ENCODE results near the gene DPH1.
"Not testable (repeated sequence)": the region's sequence is repeated elsewhere in the genome, so short reads cannot be mapped to it uniquely, and the experiment has no call there.

The DPH1 gene

DNA sequence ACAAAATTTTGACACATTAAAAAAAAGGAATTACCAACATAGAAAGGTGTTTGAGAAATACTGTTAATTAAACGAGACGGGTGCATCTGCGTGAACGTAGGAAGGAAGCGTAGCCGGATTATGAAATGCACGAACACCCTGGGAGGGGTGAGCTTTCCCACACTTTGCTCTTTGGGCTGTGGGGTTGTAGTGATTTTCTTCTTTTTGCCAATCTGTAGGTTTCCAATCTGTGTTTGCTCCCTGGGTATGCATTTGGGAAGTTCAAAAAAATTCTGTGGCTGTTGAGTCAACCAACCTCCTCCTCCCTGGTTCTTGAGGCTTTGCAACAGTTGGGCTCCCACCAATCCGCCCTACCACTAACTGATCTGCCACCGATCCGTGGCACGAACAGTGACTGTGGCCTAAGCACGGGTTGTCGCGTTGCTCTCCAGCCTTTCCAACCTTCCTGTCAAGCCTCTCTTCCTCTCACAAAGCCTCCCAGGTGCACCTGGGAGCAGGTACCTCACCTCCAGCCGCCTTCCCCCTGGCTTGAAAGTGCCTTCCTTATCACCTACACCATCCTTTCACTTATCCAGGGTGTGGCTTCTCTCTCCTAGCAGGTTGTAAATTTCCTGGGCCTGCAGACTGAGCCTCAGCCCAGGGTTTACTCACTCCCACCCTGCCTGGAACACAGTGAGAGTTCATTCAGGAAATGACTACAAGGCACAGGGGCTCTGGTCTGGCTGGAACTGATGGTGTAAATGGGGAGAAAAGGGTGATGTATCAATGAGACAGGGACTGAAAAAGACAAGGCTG lies 21.4 kb upstream of the DPH1 start:
- no peak for DNase-seq (ENCODE audit: low spot score)

DNA sequence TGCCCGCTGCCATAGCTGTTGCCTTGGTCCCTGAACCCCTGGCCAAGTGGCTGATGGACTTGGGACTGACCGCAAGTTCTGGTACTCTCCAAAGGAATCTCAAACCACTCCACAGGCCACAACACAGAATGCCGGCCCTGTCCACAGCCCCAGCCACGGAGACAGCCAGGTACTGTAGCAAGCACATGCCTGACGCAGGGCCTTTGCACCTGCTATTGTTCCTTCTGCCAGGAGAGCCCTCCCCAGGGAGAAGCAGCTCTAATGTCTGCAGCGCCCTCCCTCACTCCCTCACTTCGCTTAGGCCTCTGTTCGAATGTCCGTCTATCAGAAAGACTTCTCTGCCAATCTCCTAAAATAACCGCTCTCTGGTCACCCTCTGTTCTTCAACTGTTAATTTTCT lies 20.2 kb upstream of the DPH1 start:
- no peak for DNase-seq (ENCODE audit: low spot score)

DNA sequence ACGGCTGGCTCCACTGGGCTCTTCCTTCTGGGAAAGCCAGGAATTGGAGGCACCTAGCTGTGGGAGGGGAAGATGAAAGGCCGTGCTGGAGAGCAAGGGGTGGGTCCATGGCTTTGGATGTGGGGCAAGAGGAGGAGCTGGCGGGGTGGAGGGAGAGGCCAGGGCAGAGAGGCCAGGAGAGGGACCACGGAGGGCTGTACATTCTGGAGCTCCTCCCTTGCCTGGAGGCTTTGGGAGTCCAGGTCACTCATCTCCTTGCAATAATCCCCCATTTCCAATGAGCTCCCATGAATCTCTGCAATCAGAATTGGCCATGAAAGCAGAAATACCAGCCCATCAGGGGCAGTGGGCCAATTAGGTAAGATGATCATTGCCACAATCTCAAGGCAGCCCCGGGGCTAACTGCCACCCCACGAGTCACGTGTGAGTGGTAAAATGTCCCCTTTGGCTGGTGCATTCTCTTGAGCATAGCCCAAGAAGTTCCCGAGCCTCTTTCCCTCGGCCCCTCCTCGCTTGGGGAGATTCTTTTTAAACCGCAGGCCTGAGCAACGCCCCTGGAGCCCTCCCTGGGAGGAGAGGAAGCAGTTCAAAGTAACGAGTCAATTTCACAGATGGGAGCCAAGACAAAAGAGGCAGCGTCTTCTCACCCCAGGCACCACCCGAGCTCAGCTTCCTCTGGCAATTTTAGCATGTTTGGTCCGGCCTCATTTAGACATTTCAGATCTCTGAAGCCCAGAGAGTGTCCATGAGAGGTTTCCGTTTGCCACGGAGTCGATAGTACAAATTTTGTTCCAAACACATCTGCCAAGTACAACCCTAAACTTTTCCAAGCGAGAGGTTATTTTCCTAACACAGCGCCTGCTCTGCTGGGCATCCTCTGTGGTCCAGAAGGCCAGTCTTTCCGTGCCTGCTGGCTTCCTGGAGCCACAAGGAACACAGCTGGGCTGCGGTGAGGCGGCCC lies 18.3 kb upstream of the DPH1 start:
- DNase-seq (ENCODE audit: low spot score) = no peak

DNA sequence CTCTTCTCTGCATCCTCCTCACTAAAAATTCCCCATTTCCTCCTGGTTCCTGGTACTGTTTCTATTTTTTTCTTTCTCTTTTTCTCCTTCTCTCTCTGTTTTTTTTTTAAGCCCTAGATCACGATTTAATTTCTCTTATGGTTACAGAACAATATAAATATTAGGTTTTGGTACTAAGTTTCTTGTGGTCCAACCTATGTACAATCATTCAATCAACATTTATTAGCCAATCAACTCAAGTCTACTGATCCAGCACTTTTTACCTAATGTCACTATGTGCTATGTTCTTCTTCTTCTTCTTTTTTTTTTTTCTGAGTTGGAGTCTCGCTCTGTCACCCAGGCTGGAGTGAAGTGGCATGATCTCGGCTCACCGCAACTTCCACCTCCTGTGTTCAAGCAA lies 17.5 kb upstream of the DPH1 start:
- no peak for DNase-seq (ENCODE audit: low spot score)

DNA sequence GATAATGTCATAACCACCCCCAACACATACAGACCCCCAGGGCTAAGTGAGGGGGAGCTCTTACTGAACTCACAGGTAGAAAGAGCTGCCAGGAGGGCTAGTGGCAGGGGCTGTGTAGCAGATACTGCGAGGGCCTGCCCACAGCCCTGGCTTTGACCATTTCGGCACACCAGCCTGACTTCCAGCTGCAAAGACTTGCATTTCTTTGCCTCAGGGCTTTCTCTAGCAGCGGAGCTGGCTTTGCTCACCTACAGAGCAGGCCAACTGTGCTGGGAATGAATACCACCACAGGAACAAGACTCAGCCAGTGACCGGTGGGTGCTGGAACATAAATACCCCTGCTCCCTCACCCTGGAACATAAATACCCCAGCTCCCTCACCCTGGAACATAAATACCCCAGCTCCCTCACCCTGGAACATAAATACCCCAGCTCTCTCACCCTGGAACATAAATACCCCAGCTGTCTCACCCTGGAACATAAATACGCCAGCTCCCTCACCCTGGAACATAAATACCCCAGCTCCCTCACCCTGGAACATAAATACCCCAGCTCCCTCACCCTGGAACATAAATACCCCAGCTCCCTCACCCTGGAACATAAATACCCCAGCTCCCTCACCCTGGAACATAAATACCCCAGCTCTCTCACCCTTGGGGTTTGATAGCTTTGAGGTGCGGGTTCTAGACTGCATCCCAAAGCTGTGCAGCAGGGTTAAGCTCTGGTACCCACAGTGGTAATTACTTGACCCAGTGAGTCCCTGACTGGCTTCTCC lies 16.5 kb upstream of the DPH1 start:
- DNase-seq (ENCODE audit: low spot score) = not testable (repeated sequence)

DNA sequence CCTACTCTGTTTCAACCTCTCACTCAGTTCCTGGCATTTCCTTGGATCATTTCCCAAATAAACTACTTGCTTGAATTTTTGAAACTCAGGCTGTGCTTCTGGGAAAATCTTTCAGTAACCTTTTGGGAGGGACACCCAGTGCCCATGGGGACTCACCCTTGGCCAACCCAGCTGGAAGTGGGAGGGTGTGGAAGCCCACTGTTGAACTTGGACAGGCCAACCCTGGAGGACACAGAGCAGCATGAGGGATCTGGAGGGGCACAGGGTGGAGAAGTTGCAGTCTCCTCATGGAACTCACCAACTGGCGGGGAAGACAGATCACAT lies 16.0 kb upstream of the DPH1 start:
- DNase-seq (ENCODE audit: low spot score) = no peak

DNA sequence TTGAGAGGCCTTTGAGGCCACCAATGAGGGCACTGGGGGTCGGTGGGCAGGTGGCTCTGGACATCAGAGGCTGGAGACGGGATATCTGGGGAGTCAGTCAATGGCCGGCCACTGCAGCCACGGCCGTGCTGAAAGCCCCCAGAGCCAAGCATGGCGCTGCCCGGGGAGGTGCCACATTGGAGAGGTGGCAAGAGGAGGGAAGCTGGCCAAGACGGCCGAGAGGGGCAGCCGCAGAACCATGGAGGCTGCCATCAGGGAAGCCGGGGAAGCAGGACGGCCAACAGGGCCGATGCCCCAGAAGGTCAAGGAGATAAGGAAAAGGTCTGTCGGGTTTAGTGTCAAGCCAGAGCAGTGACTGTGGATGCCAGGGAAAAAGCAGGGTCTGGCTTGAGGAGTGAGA lies 14.6 kb upstream of the DPH1 start:
- no peak for DNase-seq (ENCODE audit: low spot score)

DNA sequence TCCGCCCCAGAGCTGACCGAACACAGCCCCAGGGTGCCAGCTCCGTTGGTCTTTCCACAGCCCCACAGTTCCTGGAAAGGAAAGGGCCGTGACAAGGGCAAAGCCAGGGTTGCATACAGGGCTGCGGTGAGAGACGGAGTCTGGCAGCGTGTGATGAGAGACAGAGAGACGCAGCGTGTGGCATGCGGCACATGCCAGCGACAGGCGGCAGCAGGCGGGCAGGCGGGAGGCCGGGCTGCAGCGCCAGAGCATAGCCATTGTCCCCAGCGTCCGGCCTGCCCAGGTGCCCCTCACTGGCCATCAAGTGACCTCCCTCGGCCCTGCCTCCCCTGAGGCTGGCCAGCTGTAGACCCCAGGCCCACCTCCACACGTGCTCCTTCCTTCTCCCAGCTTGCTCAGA lies 13.5 kb upstream of the DPH1 start:
- no peak for DNase-seq (ENCODE audit: low spot score)

DNA sequence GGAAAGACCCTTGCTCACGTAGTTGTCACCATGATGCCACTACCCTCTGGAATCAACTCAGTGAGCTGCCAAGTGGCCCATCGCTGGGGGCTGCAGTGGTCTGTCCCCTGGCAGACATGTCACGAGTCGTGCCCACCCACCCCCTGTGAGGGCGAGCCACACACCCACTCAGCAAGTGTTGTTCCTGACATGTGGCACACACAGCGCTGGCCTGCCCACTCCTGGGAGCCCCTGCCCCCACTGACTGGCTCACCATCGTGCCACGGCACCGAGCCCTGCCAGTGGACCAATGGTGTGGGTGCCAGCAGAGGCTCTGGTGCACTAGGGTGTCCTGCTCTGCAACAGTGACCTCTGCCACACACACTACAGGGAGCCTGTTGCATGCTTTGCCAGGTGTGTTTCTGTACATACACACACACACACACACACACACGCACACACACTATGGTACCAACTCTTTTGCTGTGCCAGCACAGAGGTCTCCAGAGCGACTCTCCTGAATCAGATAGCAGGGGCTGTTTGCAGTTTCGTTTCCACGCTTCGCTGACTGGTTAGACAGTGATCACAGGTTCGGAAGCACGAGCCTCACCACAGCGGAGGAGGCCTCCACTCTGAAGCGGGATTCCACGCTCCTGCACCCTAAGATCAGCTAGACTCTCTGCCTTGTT lies 12.5 kb upstream of the DPH1 start:
- DNase-seq (ENCODE audit: low spot score) = no peak

DNA sequence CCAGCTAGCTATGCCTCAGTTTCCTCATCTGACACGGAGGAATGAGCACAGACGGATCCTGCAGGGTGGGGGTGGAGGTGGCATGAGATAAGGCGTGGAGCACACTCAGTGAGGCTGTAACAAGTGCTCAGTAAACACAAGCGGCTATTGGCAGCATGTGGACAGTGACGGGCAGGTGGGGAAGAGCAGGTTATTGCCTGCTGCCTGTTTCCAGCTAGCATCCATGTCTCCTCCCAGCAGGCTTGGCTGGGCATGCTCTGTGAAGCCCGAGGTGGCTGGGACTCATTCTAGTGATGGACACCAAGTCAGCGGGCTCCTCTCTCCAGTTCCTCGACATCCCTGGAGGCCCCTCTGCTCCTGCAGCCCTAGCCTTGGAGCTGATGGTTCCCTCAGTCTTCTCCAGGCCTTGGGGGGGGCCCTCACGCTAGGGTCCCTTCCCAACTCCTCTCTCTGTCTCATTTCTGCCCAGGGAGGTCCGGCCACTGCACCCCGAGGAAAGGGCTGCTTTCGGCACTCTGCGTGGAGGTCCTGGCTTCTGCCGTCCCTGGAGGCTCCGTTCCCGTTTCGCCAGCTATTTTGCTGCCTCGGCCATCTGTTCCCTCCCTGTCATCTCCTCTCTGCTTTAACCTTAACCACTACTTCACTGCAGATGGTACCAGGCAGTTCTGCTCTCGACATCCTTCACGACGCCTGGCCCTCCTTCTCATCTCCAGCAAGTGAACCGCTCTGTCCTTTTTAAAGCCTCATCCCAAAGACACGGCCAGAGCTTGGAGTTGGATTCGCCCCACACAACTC lies 11.0 kb upstream of the DPH1 start:
- DNase-seq (ENCODE audit: low spot score) = no peak

DNA sequence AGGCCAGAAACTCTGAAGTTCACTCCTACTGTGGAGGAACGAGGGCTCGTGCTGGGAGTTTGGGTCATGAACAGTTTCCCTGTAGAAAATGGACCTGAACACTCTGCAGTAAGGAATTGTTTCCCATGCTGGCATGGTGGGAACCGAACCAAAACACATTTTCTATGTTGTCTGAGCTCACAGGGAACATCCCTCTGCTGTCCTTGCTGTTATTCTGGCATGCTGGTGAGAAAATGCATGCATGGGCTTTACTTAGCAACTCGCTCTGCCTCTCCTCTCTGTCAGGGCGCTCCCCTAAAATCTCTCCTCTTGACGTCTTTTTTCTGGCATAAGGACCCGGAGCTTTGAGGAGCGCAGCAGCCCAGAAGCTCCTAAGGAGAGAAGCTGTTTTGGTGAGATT lies 10.2 kb upstream of the DPH1 start:
- DNase-seq (ENCODE audit: low spot score) = no peak

DNA sequence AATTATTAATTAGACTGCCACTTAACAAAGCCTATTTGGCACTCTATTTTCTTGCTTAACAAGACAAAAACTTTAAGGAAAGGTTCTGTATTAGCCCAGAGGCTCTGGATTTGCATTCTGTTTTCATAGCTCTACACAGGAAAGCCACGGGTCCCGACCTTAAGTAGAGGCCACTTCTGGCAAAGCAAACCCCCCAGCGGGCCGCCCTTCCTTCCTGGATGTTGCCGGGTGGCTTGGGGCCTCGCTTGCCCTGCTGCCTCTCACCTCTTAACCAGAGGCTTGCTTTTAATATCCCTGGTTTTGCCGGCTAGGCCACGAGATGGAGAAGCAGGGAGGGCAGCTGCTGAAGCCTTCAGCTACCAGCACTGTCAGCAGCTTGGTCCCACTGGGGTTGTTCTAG lies 9.2 kb upstream of the DPH1 start:
- DNase-seq (ENCODE audit: low spot score) = no peak

DNA sequence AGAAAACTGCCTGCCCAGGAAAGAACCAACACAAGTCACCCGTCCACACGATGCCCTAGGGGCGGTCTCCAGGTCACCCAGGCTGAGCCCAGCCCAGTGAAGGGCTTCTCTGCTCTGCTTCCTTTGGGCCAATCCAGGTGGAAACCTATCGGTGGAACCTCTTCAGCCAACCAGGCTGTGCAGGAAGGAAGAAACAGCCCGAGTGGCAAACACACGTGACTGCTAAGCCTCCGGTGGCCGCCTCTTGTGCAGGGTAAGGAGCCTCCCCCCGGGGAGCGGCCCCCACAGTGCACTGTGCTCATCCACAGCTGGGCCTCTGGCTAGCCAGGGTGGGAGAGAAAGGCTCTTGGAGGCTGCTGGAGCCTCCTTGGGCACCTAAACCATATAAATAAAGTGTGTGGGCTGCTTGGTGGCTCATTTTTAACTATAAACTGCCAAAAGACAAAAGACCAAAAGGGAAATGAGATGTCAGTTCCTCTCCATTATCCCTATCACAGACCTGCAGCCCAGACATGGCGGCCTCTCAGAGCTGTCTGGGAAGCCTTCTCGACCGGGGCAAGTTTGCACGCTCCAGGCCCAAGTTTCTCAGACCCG lies 7.2 kb upstream of the DPH1 start:
- DNase-seq (ENCODE audit: low spot score) = no peak

DNA sequence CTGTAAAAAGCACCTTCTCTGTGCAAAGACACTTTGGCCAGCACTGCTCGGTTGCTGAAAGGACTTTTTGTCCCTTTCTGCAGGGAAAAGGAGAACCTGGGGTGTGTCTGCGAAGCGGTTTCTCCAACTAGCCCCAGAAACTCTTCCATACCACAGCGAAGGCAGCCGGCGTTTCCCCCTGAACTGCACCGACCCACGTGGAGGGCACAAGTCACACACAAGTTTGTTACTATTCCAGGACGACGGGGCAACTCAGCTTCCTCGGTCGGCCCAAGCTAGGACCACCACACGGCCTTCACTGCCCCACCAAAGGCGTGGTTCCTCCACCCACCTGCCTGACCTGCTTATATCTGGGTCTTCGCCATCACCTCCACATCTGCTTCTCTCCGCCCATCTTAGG lies 6.7 kb upstream of the DPH1 start:
- no peak for DNase-seq (ENCODE audit: low spot score)

DNA sequence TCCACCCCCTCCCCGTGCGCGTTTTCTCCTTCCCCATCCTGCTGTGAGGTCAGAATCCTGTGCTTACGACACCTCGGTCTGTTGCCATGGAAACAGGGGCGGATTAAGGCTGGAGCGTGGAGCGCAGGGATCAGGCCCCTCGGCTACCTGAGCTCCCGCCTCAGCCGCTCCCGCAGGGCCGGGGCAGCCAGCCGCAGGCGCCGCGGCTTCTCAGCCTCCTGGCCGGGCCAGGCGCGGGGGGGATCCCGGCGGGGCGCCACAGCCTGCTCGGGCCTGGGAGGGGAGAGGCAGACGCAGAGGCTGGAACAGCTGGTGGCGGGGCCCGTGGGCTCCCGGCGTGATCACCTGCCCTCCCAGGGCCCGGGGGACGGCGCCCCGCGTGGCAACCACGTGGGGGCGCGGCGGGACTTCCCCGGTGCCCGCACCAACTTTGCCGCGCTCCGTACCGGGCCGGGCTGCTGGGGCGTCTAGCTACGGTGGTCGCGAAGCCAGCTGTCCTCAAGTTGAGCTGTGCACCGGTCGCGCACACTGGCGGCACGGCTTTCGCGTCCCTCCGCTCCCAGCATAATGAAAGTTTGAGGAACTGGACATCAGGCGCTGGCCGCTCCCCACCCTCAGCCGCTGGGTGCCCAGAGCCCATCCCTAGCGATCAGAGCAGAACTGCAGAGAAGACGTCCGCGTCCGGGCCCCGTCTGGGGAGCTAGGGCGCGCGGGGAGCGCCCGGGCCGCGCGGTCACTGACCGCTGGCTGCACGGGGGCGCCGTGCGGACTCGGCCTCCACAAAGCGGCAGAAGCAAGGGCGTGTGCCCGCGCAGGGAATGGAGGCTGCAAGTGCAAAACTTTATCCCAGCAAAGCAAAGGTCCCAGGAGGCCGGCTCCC lies 6.0 kb upstream of the DPH1 start:
- no peak for DNase-seq (ENCODE audit: low spot score)

DNA sequence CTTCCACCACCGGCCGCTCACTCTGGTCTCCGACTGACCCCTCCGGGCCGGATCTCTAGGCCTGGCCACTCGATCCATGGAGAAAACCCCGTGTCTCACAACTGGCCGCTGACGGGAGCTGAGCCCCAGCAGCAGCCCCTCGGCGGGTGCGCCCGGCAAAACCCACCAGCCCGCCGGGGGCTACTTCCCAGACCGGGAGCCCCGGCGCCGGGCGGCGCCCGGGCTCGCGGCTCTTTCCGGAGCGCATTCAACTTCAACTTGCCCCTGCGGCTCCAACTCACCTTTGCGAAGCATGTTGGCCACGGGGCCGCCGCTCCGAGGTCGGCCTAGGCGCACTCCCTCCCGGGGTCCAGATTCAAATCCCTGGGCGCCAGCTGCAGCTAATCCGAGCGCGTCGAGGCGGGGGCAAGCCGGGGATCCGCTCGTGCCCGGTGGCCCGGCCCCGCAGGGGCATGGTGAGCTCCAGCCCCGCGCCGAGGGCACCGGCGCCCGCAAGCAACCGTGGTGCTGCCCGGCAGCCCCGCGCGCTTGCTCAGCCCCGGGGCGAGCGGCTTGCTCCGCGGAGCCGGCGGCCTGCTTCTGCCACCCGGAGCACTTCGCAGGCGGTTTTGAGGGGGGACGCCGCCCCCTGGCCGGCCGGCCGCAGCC lies 5.3 kb upstream of the DPH1 start:
- DNase-seq (ENCODE audit: low spot score) = no peak

DNA sequence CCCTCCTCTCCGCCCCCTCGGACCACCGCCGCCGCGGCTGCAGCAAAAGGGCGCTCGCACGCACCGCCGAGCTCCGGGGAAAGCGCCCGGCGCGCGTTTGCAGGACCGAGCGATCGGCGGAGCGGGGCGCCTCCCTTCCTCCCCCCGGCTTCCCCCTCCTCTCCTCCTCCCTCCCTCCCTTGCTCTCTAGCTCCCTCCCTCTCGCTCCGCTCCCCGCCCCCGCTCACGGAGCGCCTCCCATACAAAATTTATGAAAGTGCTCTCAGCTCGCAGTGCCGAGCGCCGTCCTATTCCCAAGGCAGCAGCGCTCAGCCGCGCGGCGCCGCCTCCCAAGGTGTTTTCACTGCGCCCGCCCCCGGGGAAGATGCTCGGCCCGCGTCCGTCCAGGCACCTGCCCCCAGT lies 4.7 kb upstream of the DPH1 start, which contains the start of gene RTN4RL1:
TSS of gene RTN4RL1 (minus strand) at position 115 of the 402 bp plus-strand sequence. CDS start 469 bp downstream, outside the sequence.
- no peak for DNase-seq (ENCODE audit: low spot score)

DNA sequence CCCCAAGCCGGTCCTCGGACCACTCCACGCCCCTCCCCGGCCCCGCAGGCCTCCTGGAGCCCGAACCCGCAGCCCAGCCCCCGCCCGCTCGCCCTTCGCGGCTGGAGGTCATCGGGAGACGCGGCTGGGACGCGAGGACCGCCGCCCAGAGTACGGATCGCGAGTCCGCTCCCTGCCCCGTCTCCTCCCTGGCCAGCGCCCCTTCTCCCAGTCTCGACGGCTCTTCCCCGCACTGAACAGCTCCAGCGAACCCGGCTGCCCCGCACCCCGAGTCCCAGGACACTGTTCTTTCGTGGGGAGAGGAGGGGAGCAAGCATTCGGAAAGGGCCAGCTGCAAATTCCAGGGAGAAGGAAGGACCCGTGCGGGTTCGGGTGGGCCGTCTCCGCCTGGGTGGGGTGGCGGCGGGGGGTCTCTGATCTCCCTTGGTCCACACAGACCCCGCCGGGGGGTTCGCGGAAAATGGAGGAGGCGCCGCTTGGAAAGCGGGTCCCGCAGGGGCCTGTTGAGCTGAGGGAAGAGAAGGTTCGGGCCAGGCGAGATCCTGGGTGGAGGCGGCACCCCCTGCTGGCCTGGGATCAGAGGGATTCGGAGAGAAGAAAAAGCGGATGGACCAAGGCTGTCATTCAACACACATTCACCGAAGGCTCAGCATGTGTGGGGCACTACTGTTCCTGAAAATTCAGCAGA lies 4.2 kb upstream of the DPH1 start:
- DNase-seq (ENCODE audit: low spot score) = no peak
